GM10266 (cell line): ENCODE data around the gene LYAR.
"Not testable (repeated sequence)": the region's sequence is repeated elsewhere in the genome, so short reads cannot be mapped to it uniquely, and the experiment has no call there.

Experiments used
- DNase-seq: peaks from one replicate; pipeline ENCODE4 v3.0.0; 2012; ENCODE audit errors: extremely low spot score
- TF ChIP-seq, protein P1 (sequence below): IDR thresholded peaks from 2 replicates; pipeline ENCODE4 v1.5.1; 2012; ENCODE audit warnings: mild to moderate bottlenecking, low read depth; ENCODE audit not compliant: control insufficient read depth, insufficient read depth; ENCODE audit errors: missing control alignments

Gene LYAR

DNA sequence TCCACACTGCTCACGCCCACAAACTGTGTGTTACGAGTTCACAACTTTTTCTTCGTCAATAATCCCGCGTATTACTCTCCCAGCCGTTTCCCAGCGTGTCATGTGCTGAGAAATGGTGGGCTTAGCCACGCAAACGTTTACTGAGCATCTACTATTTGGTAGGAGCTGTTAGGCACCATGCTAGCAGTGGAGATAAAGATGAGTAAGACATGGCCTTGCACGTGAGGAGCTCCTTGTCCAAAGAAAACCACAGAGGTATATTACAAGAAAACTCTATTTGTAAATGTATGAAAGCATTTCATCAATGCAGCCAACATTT lies 41.1 kb downstream of the LYAR start:
- TF ChIP-seq, protein P1, sequence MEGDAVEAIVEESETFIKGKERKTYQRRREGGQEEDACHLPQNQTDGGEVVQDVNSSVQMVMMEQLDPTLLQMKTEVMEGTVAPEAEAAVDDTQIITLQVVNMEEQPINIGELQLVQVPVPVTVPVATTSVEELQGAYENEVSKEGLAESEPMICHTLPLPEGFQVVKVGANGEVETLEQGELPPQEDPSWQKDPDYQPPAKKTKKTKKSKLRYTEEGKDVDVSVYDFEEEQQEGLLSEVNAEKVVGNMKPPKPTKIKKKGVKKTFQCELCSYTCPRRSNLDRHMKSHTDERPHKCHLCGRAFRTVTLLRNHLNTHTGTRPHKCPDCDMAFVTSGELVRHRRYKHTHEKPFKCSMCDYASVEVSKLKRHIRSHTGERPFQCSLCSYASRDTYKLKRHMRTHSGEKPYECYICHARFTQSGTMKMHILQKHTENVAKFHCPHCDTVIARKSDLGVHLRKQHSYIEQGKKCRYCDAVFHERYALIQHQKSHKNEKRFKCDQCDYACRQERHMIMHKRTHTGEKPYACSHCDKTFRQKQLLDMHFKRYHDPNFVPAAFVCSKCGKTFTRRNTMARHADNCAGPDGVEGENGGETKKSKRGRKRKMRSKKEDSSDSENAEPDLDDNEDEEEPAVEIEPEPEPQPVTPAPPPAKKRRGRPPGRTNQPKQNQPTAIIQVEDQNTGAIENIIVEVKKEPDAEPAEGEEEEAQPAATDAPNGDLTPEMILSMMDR, result no peak
- DNase-seq, result no peak

DNA sequence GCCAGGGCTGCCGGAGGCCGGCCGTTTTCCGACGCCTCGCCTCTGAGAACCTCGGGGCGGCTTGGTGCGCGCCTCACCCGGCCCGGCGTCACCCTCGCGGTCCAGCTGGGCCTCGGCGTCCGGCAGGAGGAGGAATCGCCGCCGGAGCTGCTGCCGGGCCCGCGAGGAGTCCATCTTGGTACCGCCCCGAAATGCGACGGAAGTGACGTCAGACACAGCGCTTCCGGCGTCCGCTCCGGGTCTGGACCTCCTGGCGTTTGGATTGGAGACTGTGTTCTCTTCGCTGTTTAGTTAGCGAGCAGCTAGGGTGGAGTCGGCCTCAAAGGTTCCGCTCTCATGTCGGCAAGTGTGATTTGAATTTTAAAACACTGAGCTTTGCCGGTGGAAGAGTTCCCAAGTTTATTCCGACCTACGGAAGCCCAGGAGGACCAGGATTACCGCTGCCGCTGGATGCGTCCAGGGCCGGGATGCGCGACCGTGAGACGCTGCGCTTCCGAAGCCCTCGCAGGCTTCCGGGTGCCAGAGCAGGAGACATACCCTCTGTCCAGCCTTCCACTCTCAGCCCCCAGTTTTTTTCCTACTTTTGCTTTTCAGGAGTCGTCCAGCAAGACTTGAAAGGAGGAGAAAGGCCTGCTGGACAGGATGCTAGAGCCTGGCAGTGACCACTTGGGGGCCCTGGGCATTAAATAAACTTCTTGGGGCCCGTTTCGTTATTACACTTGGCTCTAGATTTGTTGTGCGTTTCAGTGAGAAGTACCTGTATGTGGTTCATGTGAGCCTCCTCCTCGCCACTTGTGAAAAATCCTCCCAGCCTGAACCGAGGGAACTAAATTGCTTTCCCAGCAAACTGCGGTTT lies 41.7 kb downstream of the LYAR start, which contains the start of gene TMEM128:
TSS of gene TMEM128 (minus strand) at position 195 of the 856 bp plus-strand sequence. CDS start at position 174, 21 bp downstream.
- TF ChIP-seq, protein P1, result no peak
- DNase-seq, result peak; percentile 94

DNA sequence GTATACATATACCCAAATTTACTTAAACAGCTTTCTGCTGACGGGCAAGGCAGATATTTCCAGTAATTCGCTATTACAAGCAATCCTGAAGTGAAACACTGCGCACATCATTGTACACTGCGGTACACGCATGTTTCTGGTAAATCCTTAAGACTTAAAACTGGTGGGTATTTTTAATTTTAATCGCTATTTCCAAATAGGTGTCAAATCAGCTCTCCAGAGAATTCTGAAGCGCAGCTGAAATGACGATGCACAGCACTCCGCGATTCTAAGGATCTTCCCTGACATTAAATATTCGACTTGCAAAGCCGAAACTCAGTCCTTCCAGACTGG lies 42.3 kb downstream of the LYAR start:
- no peak for DNase-seq
- TF ChIP-seq, protein P1, result no peak

DNA sequence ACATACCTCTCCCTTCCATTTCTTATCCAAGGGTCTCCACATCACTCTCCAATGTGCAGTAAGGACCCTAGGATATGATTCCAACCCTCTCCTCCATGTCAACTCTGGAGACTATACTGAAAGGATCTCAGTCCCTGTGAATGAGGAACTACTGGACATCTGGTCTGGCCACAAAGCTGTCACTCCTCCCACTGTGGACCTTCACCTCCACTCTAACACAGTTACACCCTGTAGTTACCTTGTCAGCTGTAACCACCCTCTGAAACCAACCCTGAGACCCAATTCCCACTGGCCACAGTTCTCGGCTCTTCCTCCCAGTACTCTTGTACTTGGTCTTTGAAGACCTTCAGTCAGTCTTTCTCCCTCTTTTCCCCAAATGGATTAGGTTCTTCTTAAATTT lies 44.8 kb downstream of the LYAR start:
- TF ChIP-seq, protein P1, result no peak
- DNase-seq, result no peak

DNA sequence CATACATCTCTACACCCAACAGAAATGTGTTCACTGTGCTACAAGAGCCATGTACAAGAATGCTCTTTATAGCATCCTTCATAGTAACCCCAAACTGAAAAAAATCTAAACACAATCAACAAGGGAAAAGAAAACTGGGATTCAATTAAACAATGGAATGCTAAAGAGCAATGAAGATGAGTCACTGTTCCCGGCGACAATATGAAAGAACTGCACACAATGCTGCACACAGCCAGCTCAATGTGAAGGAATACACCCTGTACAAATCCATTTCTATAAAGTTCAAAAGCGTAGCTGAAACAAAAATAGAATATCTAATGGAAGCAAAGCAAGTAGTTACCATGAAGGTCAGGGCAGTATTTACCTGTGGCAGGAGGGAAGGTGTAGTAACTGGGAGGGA lies 50.4 kb downstream of the LYAR start:
- not testable (repeated sequence) for DNase-seq

DNA sequence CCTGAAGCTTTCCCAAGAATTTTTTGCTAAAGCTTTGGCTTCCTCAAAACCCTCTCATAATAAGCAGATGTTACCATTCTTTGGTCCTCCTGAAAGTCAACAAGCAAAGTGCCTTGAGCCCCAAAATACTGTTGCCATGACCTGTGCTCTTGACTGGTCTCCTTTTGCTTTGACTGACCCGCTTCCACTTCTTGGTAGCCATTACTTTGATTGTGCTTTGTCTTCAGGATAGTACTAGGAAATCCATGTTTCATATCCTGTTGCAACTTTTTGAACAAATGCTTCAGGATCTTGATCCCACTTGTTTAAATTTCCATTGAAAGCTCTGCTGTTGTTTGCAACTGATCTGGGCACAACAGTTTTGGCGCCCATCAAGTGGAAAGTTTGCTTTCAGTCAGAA lies 56.3 kb downstream of the LYAR start:
- no peak for DNase-seq

DNA sequence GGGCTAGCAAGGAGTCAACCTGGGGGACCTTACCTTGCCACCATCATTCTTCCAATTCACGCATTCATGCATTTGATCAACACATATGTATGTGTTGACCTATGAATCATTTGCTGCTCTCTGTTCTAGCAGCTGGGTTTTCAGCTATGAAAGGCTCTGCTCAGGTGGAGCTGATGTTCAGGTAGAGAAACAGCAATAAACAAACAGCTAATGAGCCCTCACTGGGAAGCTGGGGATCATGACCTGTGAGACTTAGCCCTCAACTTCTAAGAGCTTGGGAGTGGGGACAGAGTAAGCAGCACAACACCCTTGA lies 61.6 kb downstream of the LYAR start:
- TF ChIP-seq, protein P1, result no peak
- no peak for DNase-seq

More for the DNA sequence above, 56.3 kb downstream of the LYAR start:
- TF ChIP-seq, protein P1, result no peak

DNA sequence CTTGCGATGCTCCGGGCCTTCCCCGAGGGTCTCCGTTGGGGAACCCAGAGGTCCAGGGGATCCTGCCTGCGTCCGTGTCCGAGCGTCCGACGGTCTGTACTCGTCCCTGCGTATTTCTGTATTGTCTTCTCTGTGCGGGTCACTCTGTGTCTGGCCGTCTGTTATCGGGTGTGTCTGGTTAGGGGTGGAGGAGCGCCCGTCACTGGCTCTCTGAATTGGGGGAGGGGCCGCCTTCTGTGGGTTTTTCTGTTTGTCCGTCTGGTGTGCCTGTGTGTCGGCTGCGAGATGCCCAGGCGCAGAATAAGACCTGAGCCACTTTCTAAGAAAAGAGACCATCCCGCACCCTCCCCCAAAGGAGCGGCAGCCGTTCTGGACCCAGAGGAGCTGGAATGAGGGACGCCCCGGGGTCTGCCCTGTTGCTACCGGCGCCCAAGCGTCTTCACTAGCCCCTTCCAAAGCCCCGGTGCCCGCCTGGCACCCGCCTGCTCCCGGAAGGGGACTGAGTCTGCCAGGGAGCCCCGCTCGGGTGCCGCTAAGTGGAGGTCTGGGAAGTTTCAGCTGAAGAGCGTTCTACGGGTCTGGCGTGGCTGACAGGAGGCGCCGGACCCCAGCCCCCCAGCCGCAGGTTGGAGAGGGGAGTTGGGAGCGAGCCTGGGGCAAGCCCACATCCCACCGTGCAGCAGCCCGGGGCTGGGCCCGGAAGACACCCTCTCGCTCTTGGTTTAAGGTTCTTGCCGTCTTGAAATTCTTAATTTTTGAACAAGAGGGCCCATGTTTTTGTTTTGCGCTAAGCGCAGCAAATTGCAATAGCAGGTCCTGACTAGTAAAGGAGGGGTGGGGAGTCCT lies 62.2 kb downstream of the LYAR start:
- DNase-seq, result no peak
- TF ChIP-seq, protein P1, result no peak
